Mesendoderm (in vitro differentiated cells): ENCODE measurements around the gene RCVRN.

Experiments used
- DNase-seq: peaks from one replicate; pipeline ENCODE4 v3.0.0; 2013
- H2AK5ac ChIP-seq: 2 replicates; pipeline ENCODE4 v1.6.1; 2013; ENCODE audit warnings: low read length, inconsistent platforms
- H2BK120ac ChIP-seq: 2 replicates; pipeline ENCODE4 v1.6.1; 2013; ENCODE audit warnings: low read depth, mild to moderate bottlenecking, low read length, moderate library complexity, mixed read lengths
- H2BK15ac ChIP-seq: replicated peaks from 2 replicates; pipeline ENCODE4 v1.6.1; 2013; ENCODE audit warnings: low read depth, mild to moderate bottlenecking, moderate library complexity
- H2BK5ac ChIP-seq: 2 replicates; pipeline ENCODE4 v1.6.1; 2013; ENCODE audit warnings: low read length, inconsistent platforms
- H3K18ac ChIP-seq: 2 replicates; pipeline ENCODE4 v1.6.1; 2013; ENCODE audit warnings: mild to moderate bottlenecking, low read length, mixed read lengths
- H3K23ac ChIP-seq: one replicate; pipeline ENCODE4 v1.6.1; 2013; ENCODE audit warnings: low read length
- H3K27ac ChIP-seq: 2 replicates; pipeline ENCODE4 v1.5.1; 2013; ENCODE audit warnings: low read depth, mild to moderate bottlenecking, inconsistent platforms, low read length, moderate library complexity
- H3K27me3 ChIP-seq: 2 replicates; pipeline ENCODE4 v1.6.1; 2013; ENCODE audit warnings: low read length, control low read depth, mild to moderate bottlenecking, inconsistent platforms; ENCODE audit not compliant: insufficient read depth, poor library complexity
- H3K36me3 ChIP-seq: 2 replicates; pipeline ENCODE4 v1.6.1; 2013; ENCODE audit warnings: low read length, inconsistent platforms; ENCODE audit not compliant: control insufficient read depth, insufficient read depth
- H3K4ac ChIP-seq: one replicate; pipeline ENCODE4 v1.6.1; 2013; ENCODE audit warnings: low read depth, mild to moderate bottlenecking, low read length, moderate library complexity
- H3K4me1 ChIP-seq: 2 replicates; pipeline ENCODE4 v1.6.1; 2013; ENCODE audit warnings: low read depth, low read length, inconsistent platforms; ENCODE audit not compliant: control insufficient read depth
- H3K4me2 ChIP-seq: 2 replicates; pipeline ENCODE4 v1.6.1; 2013; ENCODE audit warnings: low read length
- H3K4me3 ChIP-seq: 2 replicates; pipeline ENCODE4 v1.5.1; 2013; ENCODE audit warnings: mild to moderate bottlenecking, low read length
- H3K56ac ChIP-seq: one replicate; pipeline ENCODE4 v1.6.1; 2013; ENCODE audit warnings: low read length
- H3K79me1 ChIP-seq: 2 replicates; pipeline ENCODE4 v1.6.1; 2013; ENCODE audit warnings: low read length, inconsistent platforms
- H3K79me2 ChIP-seq: 2 replicates; pipeline ENCODE4 v1.6.1; 2013; ENCODE audit warnings: mild to moderate bottlenecking, low read length; ENCODE audit not compliant: control insufficient read depth, insufficient read depth
- H3K9ac ChIP-seq: 2 replicates; pipeline ENCODE4 v1.6.1; 2013; ENCODE audit warnings: low read length, inconsistent platforms
- H4K5ac ChIP-seq: one replicate; pipeline ENCODE4 v1.6.1; 2013; ENCODE audit warnings: low read length
- H4K8ac ChIP-seq: one replicate; pipeline ENCODE4 v1.6.1; 2013; ENCODE audit warnings: low read depth, mild to moderate bottlenecking, control low read depth, low read length, moderate library complexity
- WGBS: extraction: QIAGEN DNeasy Blood & Tissue Kit; methylation state at CpG from one replicate; pipeline ENCODE4 v1.1.7; 2013; ENCODE audit warnings: low lambda C conversion rate, missing lambda C conversion rate; ENCODE audit not compliant: insufficient coverage; ENCODE audit errors: extremely low coverage; 5-methylcytosine and 5-hydroxymethylcytosine counted together

Gene RCVRN

GRCh38 chr17:9936095-9936494 lies 31.0 kb upstream of the RCVRN start:
- no peaks in the 10 kb centered on the region for H3K79me2 ChIP-seq
- no peak overlapping the region for H3K56ac ChIP-seq
- H2AK5ac ChIP-seq = no peak overlapping the region
- no peak overlapping the region for H3K4ac ChIP-seq
- no peaks in the 10 kb centered on the region for H3K4me1 ChIP-seq
- H2BK120ac ChIP-seq = no peak overlapping the region
- H2BK15ac ChIP-seq = no peak overlapping the region
- no peak overlapping the region for H3K4me2 ChIP-seq
- no peak overlapping the region for H3K18ac ChIP-seq
- H3K23ac ChIP-seq = no peak overlapping the region
- no peak overlapping the region for H3K9ac ChIP-seq
- H3K36me3 ChIP-seq = no peaks in the 10 kb centered on the region
- H4K5ac ChIP-seq = no peak overlapping the region
- no peak for DNase-seq
- H2BK5ac ChIP-seq = no peak overlapping the region
- no peaks in the 10 kb centered on the region for H3K27me3 ChIP-seq
- H3K4me3 ChIP-seq = no peak overlapping the region
- no peak overlapping the region for H3K27ac ChIP-seq
- no peaks in the 10 kb centered on the region for H3K79me1 ChIP-seq
- H4K8ac ChIP-seq = no peak overlapping the region
- WGBS = no CpG with 5 or more reads among the region's 3 CpGs

- no peak for DNase-seq
- no peaks in the 10 kb centered on the region for H3K36me3 ChIP-seq
- no peaks in the 10 kb centered on the region for H3K79me1 ChIP-seq
- no peak overlapping the region for H3K4ac ChIP-seq
- no peaks in the 10 kb centered on the region for H3K4me1 ChIP-seq
- no peak overlapping the region for H2BK5ac ChIP-seq
- H4K8ac ChIP-seq = no peak overlapping the region
- no peak overlapping the region for H2BK120ac ChIP-seq
- H3K27ac ChIP-seq = no peak overlapping the region
- no peak overlapping the region for H2AK5ac ChIP-seq
- no peak overlapping the region for H3K56ac ChIP-seq
- no CpG with 5 or more reads among the region's 6 CpGs for WGBS
- H3K18ac ChIP-seq = no peak overlapping the region
- no peak overlapping the region for H3K4me2 ChIP-seq
- H3K79me2 ChIP-seq = no peaks in the 10 kb centered on the region
- H4K5ac ChIP-seq = no peak overlapping the region
- H3K23ac ChIP-seq = no peak overlapping the region
- H2BK15ac ChIP-seq = no peak overlapping the region
- H3K9ac ChIP-seq = no peak overlapping the region
- no peak overlapping the region for H3K4me3 ChIP-seq
- H3K27me3 ChIP-seq = no peaks in the 10 kb centered on the region
These were observed 30.3 kb upstream of the RCVRN start for GRCh38 chr17:9935408-9935807.

DNA sequence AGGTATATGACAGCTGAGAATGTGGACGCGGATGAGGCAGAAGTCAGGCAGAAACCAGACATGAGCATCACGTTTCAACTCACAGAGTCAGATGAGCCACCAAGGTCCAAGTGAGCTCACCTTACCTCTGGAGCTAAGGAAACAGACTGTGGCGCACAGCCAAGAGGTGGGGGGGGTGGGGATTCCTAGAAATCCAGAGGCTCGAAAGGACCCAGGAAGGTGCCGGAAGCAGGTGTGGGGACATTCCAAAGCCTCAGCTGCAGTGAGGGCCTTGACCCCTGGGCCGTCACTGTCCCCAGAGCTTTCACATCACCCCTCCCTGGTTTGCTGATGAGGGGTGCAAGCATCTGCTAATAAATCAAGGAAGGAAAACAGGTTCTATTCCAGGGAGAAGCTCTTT lies 29.3 kb upstream of the RCVRN start:
- Histone ChIP-seq H3K36me3 (no peaks in the 10 kb centered on the region), H3K4me1 (no peaks in the 10 kb centered on the region), H3K79me1 (no peaks in the 10 kb centered on the region)

DNA sequence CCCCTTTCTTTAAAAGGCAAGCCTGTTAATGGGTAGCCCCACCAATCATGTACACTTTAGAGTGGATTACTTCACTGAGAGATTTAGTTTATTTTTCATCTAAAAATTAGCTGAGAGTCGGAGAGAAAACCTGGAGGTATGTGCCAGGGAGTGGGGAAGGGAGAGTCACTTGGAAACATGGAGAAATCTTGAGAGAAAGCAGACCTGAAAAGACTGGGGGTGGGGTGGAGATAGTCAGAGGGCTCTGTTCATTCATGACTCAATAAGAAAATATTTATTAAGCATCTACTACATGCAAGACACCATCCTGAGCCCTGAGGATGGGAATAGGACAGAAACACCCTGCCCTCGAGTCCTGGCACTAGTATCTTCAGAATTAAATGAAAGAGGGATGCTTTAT lies 27.4 kb upstream of the RCVRN start:
- Histone ChIP-seq H3K36me3 (no peaks in the 10 kb centered on the region), H3K79me1 (no peaks in the 10 kb centered on the region), H3K27ac (no peak overlapping the region), H2BK15ac (no peak overlapping the region), H3K4me3 (no peak overlapping the region), H3K79me2 (no peaks in the 10 kb centered on the region), H3K56ac (no peak overlapping the region), H3K4ac (no peak overlapping the region), H3K4me2 (no peak overlapping the region), H3K18ac (no peak overlapping the region), H3K23ac (no peak overlapping the region), H4K5ac (no peak overlapping the region), H3K4me1 (no peaks in the 10 kb centered on the region), H2AK5ac (no peak overlapping the region), H4K8ac (no peak overlapping the region), H2BK5ac (no peak overlapping the region), H3K9ac (no peak overlapping the region), H2BK120ac (no peak overlapping the region), H3K27me3 (no peaks in the 10 kb centered on the region)
- no CpG with 5 or more reads among the region's 2 CpGs for WGBS
- DNase-seq = no peak

More for the DNA sequence above, 29.3 kb upstream of the RCVRN start:
- Histone ChIP-seq H3K79me2 (no peaks in the 10 kb centered on the region), H3K4me3 (no peak overlapping the region), H3K27ac (no peak overlapping the region), H2BK5ac (no peak overlapping the region), H3K56ac (no peak overlapping the region), H2BK15ac (no peak overlapping the region), H3K23ac (no peak overlapping the region), H3K27me3 (no peaks in the 10 kb centered on the region), H3K9ac (no peak overlapping the region), H3K4me2 (no peak overlapping the region), H2AK5ac (no peak overlapping the region), H4K8ac (no peak overlapping the region), H4K5ac (no peak overlapping the region), H2BK120ac (no peak overlapping the region), H3K18ac (no peak overlapping the region), H3K4ac (no peak overlapping the region)
- no CpG with 5 or more reads among the region's 7 CpGs for WGBS
- DNase-seq = no peak

GRCh38 chr17:9931144-9931741 lies 26.2 kb upstream of the RCVRN start:
- Histone ChIP-seq H2BK5ac (no peak overlapping the region), H3K27ac (no peak overlapping the region), H3K4me1 (no peaks in the 10 kb centered on the region), H3K4me3 (no peak overlapping the region), H4K8ac (no peak overlapping the region), H3K23ac (no peak overlapping the region), H3K4ac (no peak overlapping the region), H2BK120ac (no peak overlapping the region), H3K36me3 (no peaks in the 10 kb centered on the region), H3K9ac (no peak overlapping the region), H2AK5ac (no peak overlapping the region), H3K4me2 (no peak overlapping the region), H2BK15ac (no peak overlapping the region), H3K79me2 (no peaks in the 10 kb centered on the region), H3K18ac (no peak overlapping the region), H3K56ac (no peak overlapping the region), H3K27me3 (no peaks in the 10 kb centered on the region), H3K79me1 (no peaks in the 10 kb centered on the region), H4K5ac (no peak overlapping the region)
- no CpG with 5 or more reads among the region's 12 CpGs for WGBS
- no peak for DNase-seq

DNA sequence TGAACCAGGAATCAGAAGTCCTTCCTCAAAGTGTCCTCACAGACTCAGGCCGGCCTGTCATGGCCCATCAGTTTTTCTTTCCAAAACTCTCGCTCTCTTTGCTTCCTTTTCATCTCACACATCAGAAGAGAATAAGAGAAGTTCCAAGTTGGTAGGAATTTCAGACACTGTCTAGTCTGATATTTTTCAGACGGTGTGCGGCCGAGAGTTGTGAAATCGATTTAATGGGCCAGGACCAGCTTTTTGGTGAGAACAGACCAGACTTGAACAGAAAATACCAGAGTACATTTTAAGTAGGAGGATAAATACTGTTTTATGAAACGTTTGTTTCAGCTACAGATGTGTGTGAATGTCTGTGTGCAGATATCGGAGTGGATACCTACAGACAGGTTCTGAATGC lies 24.8 kb upstream of the RCVRN start:
- Histone ChIP-seq H3K56ac (no peak overlapping the region), H3K23ac (no peak overlapping the region), H2BK120ac (no peak overlapping the region), H2BK5ac (no peak overlapping the region), H3K79me2 (no peaks in the 10 kb centered on the region), H3K9ac (no peak overlapping the region), H3K27me3 (no peaks in the 10 kb centered on the region), H2BK15ac (no peak overlapping the region), H3K18ac (no peak overlapping the region), H3K4me3 (no peak overlapping the region), H3K4me1 (no peaks in the 10 kb centered on the region), H2AK5ac (no peak overlapping the region), H4K5ac (no peak overlapping the region), H3K4me2 (no peak overlapping the region), H3K36me3 (no peaks in the 10 kb centered on the region), H3K27ac (no peak overlapping the region), H3K4ac (no peak overlapping the region), H4K8ac (no peak overlapping the region), H3K79me1 (no peaks in the 10 kb centered on the region)
- no CpG with 5 or more reads among the region's 8 CpGs for WGBS
- DNase-seq = no peak
